NCI-H82 (cell line): Measurements from ENCODE around the gene KLF11.
"Not testable (repeated sequence)": the region's sequence is repeated elsewhere in the genome, so short reads cannot be mapped to it uniquely, and the experiment has no call there.

Experiments used
- DNase-seq: peaks from one replicate; lab custom pipeline; 2025; lab: John Stamatoyannopoulos, UW

KLF11 gene

DNA sequence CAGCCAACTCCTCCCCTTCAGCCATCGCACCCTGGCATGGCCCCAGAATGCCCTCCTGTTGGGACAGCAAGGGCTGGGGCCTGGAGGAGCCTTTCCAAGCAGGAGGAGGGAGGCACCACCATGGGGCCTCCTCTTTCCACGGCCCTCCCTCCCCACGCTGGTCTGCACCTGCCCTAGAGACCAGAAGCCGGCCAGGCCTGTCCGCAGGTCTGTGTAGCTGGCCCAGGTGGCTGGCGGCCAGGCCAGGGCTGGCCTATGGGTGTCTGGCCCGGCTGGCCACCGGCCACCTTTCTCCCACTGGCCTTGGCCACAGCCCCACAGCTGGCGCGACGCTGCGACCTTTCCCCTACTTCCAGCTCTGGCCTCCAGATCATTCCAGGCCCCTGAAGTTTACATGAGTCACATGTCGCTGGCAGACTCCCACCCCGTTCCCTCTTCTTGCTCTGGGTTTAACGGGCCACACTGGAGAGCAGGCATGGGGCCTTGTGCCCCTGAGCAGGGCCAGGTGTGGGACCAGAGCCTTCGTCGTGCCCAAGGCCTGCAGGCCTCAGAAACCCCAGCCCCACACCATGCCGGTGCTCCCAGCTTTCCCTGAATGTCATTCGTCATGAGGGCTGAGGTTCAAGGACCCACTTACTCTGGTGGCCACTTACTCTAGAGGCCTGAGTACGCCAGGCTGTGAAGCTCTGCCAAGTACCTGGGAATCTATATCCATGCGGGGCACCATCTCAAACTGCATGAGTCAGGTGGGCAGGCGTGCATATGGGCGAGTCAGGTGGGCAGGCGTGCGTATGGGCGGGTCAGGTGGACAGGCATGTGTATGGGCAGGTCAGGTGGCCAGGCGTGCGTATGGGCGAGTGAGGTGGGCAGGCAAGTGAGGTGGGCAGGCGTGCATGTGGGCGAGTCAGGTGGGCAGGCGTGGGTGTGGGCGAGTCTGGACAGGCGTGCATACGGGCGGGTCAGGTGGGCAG lies 33.3 kb upstream of the KLF11 start:
- no peak for DNase-seq

GRCh38 chr2:10010861-10011605 lies 32.3 kb upstream of the KLF11 start:
- DNase-seq: not testable (repeated sequence)

- not testable (repeated sequence) for DNase-seq
These were observed 31.6 kb upstream of the KLF11 start for GRCh38 chr2:10011606-10012325.

DNA sequence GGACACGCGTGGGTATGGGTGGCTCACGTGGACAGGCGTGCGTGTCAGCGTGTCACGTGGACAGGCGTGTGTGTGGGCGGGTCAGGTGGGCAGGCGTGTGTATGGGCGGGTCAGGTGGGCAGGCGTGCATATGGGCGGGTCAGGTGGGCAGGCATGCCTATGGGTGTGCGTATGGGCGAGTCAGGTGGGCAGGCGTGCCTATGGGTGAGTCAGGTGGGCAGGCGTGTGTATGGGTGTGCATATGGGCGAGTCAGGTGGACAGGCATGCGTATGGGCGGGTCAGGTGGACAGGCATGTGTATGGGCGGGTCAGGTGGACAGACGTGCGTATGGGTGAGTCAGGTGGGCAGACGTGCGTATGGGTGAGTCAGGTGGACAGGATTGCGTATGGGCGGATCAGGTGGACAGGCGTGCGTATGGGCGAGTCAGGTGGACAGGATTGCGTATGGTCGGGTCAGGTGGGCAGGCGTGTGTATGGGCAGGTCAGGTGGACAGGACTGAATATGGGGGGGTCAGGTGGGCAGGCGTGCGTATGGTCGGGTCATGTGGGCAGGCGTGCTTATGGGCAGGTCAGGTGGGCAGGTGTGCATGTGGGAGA lies 30.9 kb upstream of the KLF11 start:
- not testable (repeated sequence) for DNase-seq

GRCh38 chr2:10012963-10013461 lies 30.3 kb upstream of the KLF11 start:
- DNase-seq: no peak

DNA sequence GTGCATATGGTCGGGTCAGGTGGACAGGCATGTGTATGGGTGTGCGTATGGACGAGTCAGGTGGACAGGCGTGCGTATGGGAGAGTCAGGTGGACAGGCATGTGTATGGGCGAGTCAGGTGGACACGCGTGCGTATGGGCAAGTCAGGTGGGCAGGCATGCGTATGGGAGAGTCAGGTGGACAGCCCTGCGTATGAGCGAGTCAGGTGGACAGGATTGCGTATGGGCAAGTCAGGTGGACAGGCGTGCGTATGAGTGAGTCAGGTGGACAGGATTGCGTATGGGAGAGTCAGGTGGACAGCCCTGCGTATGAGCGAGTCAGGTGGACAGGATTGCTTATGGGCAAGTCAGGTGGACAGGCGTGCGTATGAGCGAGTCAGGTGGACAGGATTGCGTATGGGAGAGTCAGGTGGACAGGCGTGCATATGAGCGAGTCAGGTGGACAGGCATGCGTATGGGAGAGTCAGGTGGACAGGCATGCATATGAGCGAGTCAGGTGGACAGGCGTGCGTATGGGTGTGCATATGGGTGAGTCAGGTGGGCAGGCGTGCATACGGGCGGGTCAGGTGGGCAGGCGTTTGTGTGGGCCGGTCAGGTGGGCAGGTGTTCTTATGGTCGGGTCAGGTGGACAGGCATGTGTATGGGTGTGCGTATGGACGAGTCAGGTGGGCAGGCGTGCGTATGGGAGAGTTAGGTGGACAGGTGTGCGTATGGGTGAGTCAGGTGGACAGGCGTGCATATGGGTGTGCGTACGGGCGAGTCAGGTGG lies 29.5 kb upstream of the KLF11 start:
- not testable (repeated sequence) for DNase-seq

GRCh38 chr2:10014418-10015190 lies 28.7 kb upstream of the KLF11 start:
- no peak for DNase-seq

DNA sequence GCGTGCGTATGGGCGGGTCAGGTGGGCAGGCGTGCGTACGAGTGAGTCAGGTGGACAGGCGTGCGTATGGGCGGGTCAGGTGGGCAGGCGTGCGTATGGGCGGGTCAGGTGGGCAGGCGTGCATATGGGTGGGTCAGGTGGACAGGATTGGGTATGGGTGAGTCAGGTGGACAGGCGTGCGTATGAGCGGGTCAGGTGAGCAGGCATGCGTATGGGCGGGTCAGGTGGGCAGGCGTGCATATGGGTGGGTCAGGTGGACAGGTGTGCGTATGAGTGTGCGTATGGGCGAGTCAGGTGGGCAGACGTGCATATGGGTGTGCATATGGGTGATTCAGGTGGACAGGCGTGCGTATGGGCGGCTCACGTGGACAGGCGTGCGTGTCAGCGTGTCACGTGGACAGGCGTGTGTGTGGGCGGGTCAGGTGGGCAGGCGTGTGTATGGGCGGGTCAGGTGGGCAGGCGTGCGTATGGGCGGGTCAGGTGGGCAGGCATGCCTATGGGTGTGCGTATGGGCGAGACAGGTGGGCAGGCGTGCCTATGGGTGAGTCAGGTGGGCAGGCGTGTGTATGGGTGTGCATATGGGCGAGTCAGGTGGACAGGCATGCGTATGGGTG lies 27.9 kb upstream of the KLF11 start:
- DNase-seq: not testable (repeated sequence)

DNA sequence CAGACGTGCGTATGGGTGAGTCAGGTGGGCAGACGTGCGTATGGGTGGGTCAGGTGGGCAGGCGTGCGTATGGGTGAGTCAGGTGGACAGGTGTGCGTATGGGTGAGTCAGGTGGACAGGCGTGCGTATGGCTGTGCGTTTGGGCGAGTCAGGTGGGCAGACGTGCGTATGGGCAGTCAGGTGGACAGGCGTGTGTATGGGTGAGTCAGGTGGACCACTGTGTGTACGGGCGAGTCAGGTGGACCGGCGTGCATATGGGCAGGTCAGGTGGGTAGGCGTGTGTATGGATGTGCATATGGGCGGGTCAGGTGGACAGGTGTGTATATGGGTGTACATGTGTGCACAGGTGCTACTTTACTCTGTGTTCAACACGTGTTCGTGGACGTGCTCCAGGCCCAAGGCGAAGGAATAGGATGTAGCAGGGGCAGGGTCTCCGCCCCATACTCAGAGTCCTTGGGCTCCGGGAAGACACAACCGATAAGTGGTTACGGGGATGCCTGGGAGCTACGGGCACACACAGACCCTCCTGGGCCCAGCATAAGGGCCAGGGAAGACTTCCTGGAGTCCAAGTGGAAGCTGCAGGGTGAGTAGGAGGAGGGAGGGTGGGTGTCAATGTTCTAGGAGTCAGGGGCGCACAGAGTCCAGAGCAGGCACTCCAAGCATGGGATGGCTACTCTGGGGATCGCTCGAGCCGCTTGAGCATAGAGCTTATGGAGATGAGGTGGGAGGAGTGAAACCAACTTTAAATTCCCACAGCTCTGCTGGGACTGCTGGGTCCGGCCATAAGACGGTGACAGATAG lies 27.1 kb upstream of the KLF11 start:
- no peak for DNase-seq

GRCh38 chr2:10016802-10017258 lies 26.5 kb upstream of the KLF11 start:
- DNase-seq: no peak

- DNase-seq: no peak
These were observed 25.9 kb upstream of the KLF11 start for GRCh38 chr2:10017313-10017941.

DNA sequence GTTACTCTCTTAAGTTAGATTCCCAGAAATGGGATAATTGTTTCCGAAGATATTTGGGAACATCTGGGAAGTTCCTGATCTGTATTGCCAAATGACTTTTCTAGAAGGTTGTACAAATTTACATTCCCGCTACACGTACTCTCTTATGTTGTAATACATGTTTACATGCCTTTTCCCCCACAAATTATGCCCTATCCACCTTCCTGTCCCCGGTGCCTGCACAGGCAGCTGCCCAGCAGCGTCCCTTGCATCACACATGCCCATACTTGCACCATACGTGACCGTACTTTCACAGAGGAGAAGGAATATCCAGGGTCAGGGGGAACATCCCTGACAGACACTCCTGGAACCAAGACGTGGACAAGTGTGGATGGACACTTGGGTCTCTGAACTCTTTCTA lies 24.2 kb upstream of the KLF11 start:
- no peak for DNase-seq

DNA sequence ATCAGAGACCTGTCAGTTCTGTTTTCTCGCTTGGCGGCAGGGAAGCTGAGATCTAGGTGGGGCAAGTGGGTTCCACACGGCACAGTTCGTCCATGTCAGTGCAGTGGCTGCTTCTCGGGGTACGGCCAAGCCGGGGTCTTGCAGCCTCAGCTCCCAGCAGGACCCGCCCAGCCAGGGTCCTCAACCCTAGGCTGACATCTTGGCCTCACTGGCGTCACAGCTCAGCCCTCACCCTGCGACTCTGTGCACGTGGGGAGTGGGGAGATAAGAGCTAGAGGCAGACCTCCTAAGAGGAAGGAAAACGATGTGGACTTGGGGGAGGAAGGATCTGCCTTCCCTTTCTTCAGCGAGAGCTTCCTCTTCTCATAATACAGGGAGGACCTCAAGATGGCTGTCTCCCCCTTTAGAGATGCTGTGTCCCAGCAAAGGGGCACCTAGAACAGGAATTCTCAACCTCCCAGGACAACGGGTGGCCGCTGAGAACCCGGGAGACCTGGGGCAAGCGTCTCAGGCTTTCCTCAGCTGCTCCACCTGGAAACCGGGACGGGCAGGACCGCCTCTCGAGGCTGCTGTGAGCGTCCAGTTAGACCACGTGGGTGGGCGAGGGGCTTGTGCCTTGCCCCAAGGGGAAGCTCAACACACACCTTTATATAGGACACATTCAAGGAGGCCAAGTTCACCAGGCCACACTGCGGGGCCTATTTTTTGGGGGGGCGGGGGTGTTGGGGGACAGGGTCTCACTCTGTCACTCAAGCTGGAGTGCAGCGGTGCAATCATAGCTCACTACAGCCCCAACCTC lies 23.5 kb upstream of the KLF11 start:
- DNase-seq: no peak

DNA sequence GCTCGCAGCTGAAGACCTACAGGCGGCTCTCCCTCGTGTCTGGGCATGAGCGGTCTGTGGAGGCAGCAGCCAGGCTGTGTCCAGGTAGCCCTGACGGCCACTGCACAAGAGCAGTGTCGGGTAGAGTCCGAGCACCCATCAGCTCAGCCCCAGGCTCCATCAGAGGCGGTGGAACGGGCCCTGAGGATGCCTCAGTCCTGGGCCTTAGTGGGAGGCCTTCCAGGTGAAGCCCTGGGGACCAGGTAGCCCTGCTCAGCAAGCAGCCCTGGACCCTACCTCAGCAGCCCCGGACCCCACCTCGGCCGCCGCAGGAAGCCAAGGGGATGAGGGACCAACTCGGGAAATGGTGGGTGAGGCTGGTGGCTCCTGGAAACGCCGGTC lies 21.3 kb upstream of the KLF11 start:
- DNase-seq: no peak

- no peak for DNase-seq
These were observed 20.9 kb upstream of the KLF11 start for GRCh38 chr2:10022445-10022844.

DNA sequence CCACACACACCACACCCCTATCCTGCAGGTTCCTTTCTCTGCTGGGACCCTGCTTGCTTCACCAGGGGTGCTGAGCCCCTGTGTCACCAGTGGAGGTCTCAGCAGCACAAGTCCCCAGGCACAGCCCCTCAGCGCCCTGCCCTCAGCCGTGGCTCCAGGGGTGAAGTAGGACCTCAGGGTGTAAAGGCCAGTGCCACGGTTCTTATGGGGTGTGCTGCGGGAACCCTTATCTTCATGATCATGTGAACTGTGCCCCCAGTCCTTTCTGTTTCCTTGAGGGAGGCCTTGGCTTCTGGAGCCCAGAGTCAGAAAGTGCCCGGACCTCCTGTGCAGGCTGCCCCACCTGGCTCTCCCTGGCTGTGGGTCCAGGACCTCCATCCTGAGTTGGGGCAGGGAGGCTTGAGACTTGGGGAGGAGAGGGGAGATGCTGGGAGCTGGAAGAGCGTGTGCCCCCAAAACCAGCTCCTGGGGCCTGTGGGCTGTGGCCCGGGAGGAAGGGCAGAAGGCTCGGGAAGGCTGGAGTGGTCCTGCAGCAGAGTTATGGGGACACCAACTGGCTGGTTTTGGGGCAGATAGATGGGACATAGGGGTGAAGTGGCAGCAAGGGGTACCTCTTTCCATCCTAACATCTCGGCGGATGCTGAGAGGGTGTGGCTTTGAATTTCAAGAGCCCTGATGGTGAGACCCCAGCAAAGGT lies 20.2 kb upstream of the KLF11 start:
- DNase-seq: no peak
